GM21529 (cell line): ENCODE data around the gene CSTB.

Source experiments
- ATAC-seq: cut with Tn5 transposase; IDR thresholded peaks from one replicate; pipeline ENCODE4 v1.9.1; 2021; ENCODE audit not compliant: unreplicated experiment

Gene CSTB

GRCh38 chr21:43769325-43769958 lies 6.7 kb downstream of the CSTB start:
- ATAC-seq = no peak

- no peak for ATAC-seq
These were observed 7.3 kb downstream of the CSTB start for GRCh38 chr21:43768868-43769167.

- no peak for ATAC-seq
These were observed 7.9 kb downstream of the CSTB start for GRCh38 chr21:43767984-43768867.

GRCh38 chr21:43767498-43767983 lies 8.6 kb downstream of the CSTB start:
- no peak for ATAC-seq

GRCh38 chr21:43766734-43767497 lies 9.2 kb downstream of the CSTB start:
- no peak for ATAC-seq

- ATAC-seq = no peak
These were observed 11.3 kb downstream of the CSTB start for GRCh38 chr21:43764576-43765495.

GRCh38 chr21:43763901-43764523 lies 12.1 kb downstream of the CSTB start:
- ATAC-seq = no peak

- ATAC-seq = no peak
These were observed 13.6 kb downstream of the CSTB start for GRCh38 chr21:43762303-43763128.

GRCh38 chr21:43761886-43762285 lies 14.2 kb downstream of the CSTB start:
- ATAC-seq = no peak

- ATAC-seq = no peak
These were observed 15.6 kb downstream of the CSTB start for GRCh38 chr21:43760391-43760958.

GRCh38 chr21:43759651-43760050 lies 16.5 kb downstream of the CSTB start:
- no peak for ATAC-seq

- no peak for ATAC-seq
These were observed 17.3 kb downstream of the CSTB start for GRCh38 chr21:43758811-43759210.

GRCh38 chr21:43758111-43758641 lies 17.9 kb downstream of the CSTB start:
- ATAC-seq = no peak

- ATAC-seq = no peak
These were observed 18.5 kb downstream of the CSTB start for GRCh38 chr21:43757601-43758000.

- ATAC-seq = no peak
These were observed 20.1 kb downstream of the CSTB start for GRCh38 chr21:43755820-43756594.

- no peak for ATAC-seq
These were observed 20.9 kb downstream of the CSTB start for GRCh38 chr21:43754948-43755781.

- ATAC-seq = no peak
These were observed 22.7 kb downstream of the CSTB start for GRCh38 chr21:43753439-43753799.
